ENCODE measurements around the gene SLC9C1.

DNA sequence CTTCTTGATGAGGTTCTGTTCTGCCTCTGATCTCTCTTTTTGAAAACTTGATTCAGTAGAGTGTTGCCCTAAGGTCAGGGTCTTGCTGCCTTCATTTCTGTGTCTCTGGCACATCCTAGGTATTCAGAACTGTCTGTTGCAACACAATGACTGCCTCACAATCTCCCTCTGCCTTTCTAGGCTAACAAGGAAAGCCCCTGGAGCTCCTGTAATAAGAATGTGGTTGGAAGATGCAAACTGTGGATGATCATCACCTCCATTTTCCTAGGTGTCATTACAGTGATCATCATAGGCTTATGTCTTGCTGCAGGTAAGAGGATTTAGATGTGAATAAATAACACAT is 200.9 kb downstream of the SLC9C1 start:
- no peak for TF ChIP-seq GLIS3 (CRISPR knock-in tag; IDR thresholded peaks at IDR 0.05)
- no peak for TF ChIP-seq ZNF565 (CRISPR knock-in tag; conservative IDR thresholded peaks at IDR 0.05; ENCODE audit: low read depth)
- TF ChIP-seq PATZ1 (CRISPR knock-in tag; IDR thresholded peaks at IDR 0.05; ENCODE audit: borderline replicate concordance) = no peak
- TF ChIP-seq ZNF8 (CRISPR knock-in tag; IDR thresholded peaks at IDR 0.05) = no peak
- TF ChIP-seq TCF4 (CRISPR knock-in tag; IDR thresholded peaks at IDR 0.05; ENCODE audit: borderline replicate concordance) = no peak
- TF ChIP-seq RARB (CRISPR knock-in tag; IDR thresholded peaks at IDR 0.05) = no peak

Measured in SK-N-SH treated with all-trans-retinoic acid at 6 μM for 48 hours (cell line).